Mucosa of stomach (tissue), 1 donor: Measurements from ENCODE around the gene SAFB.

Experiments used
- H3K27me3 ChIP-seq: one replicate; pipeline ENCODE4 v1.7.0; 2013; ENCODE audit warnings: mild to moderate bottlenecking, low read length; ENCODE audit not compliant: control insufficient read depth, insufficient read depth
- H3K36me3 ChIP-seq: one replicate; pipeline ENCODE4 v1.7.0; 2013; ENCODE audit warnings: low read length; ENCODE audit not compliant: control insufficient read depth, insufficient read depth
- H3K4me1 ChIP-seq: one replicate; pipeline ENCODE4 v1.7.0; 2013; ENCODE audit warnings: mild to moderate bottlenecking, low read length; ENCODE audit not compliant: control insufficient read depth, insufficient read depth
- H3K4me3 ChIP-seq: one replicate; pipeline ENCODE4 v1.7.0; 2013; ENCODE audit warnings: low read length
- H3K9ac ChIP-seq: one replicate; pipeline ENCODE4 v1.7.0; 2013; ENCODE audit warnings: mild to moderate bottlenecking, low read length, moderate library complexity
- H3K9me3 ChIP-seq: one replicate; pipeline ENCODE4 v1.7.0; 2013; ENCODE audit warnings: mild to moderate bottlenecking, low read length, moderate library complexity; ENCODE audit not compliant: control insufficient read depth
- donor health status: Pancreatic carcinoma.

Gene SAFB

DNA sequence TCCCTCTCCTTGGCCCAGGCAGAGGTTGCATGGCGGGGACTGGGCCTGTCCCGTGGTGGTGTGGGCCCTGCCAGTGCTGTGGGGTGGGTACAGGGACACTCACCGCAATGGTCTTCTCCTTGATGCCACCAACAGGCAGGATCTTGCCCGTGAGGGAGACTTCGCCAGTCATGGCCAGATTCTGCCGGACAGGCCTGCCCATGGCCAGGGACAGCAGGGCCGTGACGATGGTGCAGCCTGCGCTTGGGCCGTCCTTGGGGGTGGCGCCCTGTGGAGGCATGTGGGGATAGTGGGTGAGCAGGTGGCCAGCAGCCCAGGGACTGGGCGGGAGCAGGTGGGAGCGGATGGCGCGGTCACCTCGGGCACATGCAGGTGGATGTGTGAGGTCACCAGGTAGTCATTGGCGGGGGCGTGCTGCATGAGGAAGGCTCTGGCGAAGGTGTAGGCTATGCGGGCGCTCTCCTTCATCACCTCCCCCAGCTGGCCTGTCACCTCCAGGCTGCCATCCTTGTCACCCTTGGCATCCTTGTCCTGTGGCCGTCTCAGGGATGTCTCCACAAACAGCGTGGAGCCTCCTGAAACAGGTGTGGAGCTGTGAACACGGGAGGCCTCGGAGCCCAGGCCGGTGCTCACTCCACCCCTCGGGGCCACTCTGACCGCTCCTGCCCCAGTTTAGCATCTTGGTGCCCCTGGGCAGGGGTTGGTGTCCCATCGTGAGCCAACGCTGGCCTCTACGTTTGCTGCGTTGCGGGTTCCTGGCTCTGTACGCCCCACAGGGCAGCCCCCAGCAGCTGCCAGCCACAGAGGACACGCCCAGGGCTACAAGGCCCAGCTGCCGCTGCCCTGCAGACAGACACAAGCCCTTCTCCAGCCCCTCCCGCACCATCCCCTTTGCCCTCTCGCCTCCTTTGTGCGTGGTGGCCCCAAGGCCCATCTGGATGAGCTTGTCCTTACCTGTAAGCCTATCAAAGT, 70.6 kb downstream of the SAFB start:
- H3K4me1 ChIP-seq, result peaks cover 23% of the 10 kb centered on the region
- H3K36me3 ChIP-seq, result peaks cover 20% of the 10 kb centered on the region
- no peaks in the 10 kb centered on the region for H3K27me3 ChIP-seq
- H3K4me3 ChIP-seq, result no peak overlapping the region
- H3K9ac ChIP-seq, result no peak overlapping the region
- no peaks in the 10 kb centered on the region for H3K9me3 ChIP-seq

DNA sequence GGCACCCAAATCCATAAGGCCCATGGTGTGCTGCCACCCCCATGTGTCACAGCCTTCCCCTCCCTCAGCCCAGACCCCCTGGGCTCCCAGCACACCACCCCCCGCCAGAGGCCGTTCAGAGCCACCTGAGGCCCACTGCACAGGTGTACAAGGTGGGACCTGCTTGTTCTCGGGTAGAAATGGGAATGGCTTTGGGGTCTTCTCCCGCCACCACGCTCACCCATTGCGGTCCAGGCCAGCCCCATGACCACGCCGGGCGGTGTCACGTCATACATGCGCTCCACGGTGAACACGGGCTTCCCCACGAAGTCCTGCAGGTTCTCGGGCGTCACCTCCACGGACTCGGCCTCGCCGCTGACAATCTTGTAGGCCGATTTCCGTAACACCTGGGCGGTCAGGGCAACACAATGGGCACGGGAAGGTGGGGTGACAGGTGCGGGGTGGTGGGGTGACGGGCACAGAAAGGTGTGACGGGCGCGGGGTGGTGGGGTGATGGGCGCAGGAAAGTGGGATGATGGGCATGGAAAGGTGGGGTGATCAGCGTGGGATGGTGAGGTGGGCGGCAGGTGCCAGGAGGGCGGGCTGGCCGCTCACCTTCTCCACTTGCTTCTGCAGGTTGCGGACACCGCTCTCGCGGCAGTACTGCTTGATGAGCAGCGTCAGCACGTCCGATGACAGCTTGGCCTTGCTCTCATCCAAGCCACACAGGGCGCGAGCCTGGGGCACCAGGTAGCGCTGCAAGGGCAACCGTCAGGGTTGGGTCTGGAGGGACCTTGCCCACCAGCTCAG, 71.5 kb downstream of the SAFB start:
- H3K27me3 ChIP-seq, result no peaks in the 10 kb centered on the region
- peaks cover 20% of the 10 kb centered on the region for H3K36me3 ChIP-seq
- no peaks in the 10 kb centered on the region for H3K9me3 ChIP-seq
- H3K4me1 ChIP-seq, result peaks cover 23% of the 10 kb centered on the region
- H3K4me3 ChIP-seq, result no peak overlapping the region
- no peak overlapping the region for H3K9ac ChIP-seq

DNA sequence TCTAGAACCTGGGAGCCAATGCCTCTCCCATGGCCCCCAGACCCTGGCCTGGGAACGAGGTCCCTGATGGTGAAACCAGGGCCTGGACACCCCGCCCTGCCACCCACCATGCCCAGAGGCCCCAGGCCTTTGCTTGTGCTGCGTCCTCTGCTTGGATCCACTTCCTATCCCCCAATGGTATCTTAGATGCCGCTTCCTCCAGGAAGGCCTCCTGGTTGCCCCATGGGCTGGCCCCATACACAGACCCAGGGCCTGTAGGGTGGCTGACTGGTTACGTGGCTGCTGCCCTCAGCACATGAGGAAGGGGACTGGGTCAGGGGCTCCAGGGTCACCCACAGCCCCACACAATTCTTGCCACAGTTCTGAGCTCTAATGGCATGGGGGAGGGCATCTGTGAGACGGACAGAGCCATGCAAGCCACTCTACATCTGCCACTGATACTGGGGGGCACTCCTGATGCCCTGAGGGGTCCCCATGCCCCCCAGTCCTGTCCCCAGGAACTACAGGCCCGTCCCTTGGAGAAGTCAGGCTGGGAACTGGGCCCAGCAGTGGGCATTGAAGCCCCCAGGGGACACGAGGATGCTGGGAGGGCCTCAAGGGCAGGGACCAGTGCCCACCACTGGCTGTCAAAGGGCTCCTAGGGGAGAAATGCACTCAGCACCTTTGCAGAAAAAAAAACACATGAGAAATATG, 72.2 kb downstream of the SAFB start:
- H3K27me3 ChIP-seq, result no peaks in the 10 kb centered on the region
- no peak overlapping the region for H3K4me3 ChIP-seq
- no peaks in the 10 kb centered on the region for H3K9me3 ChIP-seq
- H3K9ac ChIP-seq, result no peak overlapping the region
- H3K4me1 ChIP-seq, result peaks cover 23% of the 10 kb centered on the region
- peaks cover 20% of the 10 kb centered on the region for H3K36me3 ChIP-seq

DNA sequence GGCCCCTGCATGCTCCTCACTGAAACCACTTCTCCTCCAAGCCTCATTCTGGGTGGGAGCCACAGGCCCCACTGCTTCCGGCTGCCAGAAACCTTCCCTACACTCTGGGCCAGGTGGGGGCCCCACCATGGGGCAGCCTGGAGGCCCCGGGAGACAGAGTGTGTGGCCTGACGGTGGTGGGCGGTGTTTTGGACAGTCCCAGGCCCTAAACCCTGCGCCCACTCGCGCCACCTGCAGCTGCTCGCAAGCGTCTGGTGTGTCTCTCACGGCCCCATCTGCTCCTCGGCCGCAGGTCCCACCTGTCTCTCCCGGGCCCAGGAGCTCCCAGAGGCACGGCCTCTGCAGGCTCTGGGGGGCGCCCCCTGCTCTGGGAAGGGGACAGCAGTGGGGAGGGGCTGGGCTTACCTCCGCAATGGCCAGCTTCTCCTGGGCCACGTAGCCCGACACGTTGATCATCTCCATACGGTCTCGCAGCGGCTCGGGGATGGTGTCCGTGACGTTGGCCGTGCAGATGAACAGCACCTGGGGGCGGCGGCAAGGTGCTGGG, 72.8 kb downstream of the SAFB start:
- peaks cover 20% of the 10 kb centered on the region for H3K36me3 ChIP-seq
- no peaks in the 10 kb centered on the region for H3K9me3 ChIP-seq
- H3K9ac ChIP-seq, result no peak overlapping the region
- H3K4me1 ChIP-seq, result peaks cover 18% of the 10 kb centered on the region
- no peaks in the 10 kb centered on the region for H3K27me3 ChIP-seq
- H3K4me3 ChIP-seq, result no peak overlapping the region

DNA sequence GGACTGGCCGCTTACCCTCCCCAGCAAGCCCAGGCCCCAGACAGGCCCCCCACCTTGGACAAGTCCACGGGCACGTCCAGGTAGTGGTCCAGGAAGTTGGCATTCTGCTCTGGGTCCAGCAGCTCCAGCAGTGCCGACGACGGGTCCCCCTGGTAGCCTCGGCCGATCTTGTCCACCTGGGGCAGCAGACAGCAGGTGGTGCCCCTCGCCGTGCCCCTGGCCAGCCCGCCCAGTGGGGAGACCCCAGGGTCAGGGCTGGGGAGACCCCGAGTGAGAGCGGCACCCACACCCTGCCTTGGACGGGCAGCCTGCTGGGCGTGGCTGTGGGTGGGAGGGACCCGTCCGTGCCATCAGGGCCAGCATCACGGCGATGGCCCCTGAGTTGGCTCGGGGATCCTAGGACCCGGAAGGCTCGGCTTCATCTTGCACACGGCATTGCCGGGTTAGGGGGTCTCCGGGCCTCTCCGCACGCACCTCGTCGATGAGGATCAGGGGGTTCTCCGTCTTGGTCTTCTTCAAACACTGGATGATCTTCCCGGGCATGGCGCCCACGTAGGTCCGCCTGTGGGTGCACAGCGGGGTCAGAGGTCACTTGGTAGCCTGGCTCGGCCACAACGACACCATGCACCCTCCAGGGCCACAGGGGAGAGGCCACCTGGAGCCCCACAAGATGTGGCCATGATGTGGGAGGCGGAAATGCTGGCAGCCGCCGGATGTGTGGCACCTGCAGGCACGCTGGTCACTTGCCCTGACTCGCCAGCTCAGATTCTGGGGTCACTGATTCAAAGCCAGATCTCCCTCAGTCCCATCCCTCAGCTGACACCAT, 73.5 kb downstream of the SAFB start:
- peaks cover 20% of the 10 kb centered on the region for H3K36me3 ChIP-seq
- no peak overlapping the region for H3K9ac ChIP-seq
- no peak overlapping the region for H3K4me3 ChIP-seq
- H3K9me3 ChIP-seq, result no peaks in the 10 kb centered on the region
- H3K27me3 ChIP-seq, result no peaks in the 10 kb centered on the region
- peaks cover 13% of the 10 kb centered on the region for H3K4me1 ChIP-seq

DNA sequence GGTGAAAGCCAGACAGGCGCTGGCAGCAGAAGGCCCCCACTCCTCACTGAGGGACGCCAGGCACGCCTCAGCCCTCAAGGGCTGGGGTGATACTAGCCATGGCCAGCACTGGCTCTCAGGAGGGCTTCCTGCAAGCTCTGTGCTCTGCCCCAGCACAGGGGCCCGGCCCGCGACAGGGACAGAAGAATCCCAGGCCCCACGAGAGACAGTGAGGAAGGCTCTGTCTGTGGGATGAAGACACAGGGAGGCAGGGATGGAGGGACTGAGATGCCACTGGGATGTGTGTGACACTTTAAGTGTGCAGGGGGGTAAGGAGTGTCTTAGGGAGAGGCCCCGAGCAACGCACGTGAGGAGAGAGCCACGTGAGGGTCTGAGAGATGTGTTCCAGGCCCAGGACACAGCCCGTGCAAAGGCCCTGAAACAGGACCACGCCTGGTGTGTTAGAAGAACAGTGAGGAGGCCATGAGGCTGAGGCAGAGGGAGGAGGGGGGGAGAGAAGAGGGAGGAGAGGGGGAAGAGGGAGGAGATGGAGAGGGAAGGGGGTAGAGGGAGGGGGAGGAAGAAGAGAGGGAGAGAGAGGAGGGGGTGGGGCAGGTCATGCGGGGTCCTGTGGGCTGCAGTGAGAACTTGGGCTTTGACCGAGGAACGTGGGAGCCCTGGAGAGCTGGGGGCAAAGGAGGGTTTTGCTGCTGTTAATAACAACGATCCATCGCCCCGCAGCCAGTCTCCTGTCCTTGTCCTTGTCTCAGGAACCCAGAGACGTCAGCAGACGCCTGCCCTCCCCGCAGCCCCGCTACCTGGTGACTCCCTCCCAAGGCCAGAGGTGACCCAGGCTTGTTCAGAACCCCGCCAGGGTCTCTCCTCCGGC, 74.4 kb downstream of the SAFB start:
- H3K9ac ChIP-seq, result no peak overlapping the region
- no peaks in the 10 kb centered on the region for H3K27me3 ChIP-seq
- peaks cover 7% of the 10 kb centered on the region for H3K4me1 ChIP-seq
- H3K4me3 ChIP-seq, result no peak overlapping the region
- H3K9me3 ChIP-seq, result no peaks in the 10 kb centered on the region
- H3K36me3 ChIP-seq, result peaks cover 16% of the 10 kb centered on the region

DNA sequence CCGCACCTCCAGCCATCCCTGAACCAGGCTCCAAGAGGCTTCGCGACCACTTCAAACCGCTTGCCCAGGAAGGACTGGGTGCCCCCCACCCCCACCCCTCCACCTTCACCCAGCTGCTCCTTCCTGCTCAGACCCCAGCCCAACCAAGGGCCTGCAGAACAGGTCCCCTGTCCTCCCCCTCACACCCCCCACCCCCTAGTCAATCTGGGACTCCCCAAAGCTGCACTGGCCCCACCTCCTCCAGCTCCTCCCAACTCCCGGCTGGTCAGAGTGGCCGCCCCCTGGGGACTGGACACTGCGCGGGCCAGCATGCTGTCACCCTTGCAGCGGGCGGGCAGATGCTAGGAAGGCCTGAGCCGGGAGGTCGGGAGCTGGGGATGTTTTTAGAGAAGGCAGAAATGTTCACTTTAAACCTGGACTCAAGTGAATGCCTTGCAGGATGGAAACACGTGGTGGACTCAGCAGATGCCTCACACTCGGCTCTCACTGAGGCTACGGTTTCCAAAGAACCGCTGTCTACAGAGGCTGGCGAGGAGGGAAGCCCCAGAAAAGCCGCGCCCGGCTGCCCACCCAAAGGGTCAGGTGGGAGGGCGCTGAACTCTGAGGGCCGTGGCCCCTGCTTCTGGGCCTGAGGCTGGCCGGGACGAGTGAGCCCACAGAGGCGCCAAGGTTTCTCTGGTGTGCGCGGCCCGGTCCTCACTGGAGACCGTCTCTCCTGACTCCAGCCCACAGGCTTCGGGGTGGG, 75.2 kb downstream of the SAFB start:
- H3K27me3 ChIP-seq, result no peaks in the 10 kb centered on the region
- no peaks in the 10 kb centered on the region for H3K9me3 ChIP-seq
- no peaks in the 10 kb centered on the region for H3K4me1 ChIP-seq
- no peak overlapping the region for H3K4me3 ChIP-seq
- H3K36me3 ChIP-seq, result peaks cover 14% of the 10 kb centered on the region
- H3K9ac ChIP-seq, result no peak overlapping the region

DNA sequence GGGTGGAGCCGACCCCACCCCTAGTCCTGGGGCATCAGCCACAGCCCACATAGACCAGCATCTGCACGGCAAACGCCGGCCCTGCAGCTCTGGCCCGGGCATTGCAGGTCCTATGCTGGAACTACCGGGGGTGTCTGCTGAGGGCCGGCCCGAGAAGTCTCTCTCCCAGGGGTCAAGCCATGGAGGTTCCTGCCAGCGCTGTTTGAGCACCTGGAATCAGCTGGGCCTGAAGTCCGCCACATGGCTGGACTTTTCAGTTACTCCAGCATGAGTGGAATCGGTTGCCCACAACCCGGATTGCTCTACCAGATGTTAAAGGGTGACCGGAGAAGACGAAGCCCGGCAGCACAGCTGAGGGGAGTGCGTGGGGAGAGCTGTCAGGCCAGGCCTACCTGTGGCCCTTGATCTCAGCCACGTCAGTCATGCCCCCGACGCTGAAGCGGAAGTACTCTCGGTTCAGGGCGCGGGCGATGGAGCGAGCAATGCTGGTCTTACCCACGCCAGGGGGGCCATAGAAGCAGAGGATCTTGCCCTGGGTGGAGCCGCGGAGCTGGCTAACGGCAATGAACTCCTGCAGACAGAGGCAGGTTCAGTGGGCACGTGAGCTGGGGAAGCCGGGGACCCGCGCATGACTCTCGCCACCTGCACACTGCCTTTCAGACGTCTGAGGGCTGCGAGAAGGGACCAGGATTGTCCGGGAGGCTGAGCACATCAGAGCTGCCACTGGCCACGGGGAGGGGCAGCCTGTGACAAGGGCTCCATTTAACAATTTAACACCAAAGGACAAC, 75.9 kb downstream of the SAFB start:
- H3K27me3 ChIP-seq, result no peaks in the 10 kb centered on the region
- peaks cover 14% of the 10 kb centered on the region for H3K36me3 ChIP-seq
- H3K9me3 ChIP-seq, result no peaks in the 10 kb centered on the region
- no peaks in the 10 kb centered on the region for H3K4me1 ChIP-seq
- no peak overlapping the region for H3K4me3 ChIP-seq
- H3K9ac ChIP-seq, result no peak overlapping the region

DNA sequence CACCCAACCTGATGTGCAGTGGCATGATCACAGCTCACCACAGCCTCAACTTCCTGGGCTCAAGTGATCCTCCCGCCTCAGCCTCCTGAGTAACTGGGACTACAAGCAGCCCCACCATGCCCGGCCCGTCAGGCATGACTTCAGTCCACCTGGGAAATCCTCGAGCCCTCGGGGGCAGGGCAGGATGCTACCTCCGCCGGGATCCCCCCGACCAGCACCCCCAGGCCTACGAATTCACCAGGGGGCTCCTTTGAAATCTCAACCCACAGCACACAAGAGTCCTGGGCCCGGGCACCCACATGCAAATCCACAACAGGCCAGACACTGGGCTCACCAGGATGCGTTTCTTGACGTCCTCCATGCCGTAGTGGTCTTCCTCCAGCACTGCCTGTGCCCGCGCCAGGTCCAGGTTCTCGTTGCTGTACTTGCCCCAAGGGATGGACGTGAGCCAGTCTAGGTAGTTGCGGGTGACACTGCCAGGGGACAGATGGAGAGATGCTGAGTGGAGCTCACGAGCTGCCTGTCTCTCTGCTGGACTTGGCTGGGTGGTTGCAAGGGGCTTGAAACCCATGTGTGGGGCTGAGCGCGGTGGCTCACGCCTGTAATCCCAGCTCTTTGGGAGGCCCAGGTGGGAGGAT, 77.7 kb downstream of the SAFB start:
- Histone ChIP-seq H3K9me3 (no peaks in the 10 kb centered on the region), H3K27me3 (no peaks in the 10 kb centered on the region), H3K4me3 (no peak overlapping the region), H3K4me1 (no peaks in the 10 kb centered on the region), H3K9ac (no peak overlapping the region), H3K36me3 (peaks cover 6% of the 10 kb centered on the region)
